NCI-H510A (cell line): ENCODE measurements around the gene GSE1.

Experiments used
- DNase-seq: peaks from one replicate; lab custom pipeline; 2025; lab: John Stamatoyannopoulos, UW

GSE1 gene

DNA sequence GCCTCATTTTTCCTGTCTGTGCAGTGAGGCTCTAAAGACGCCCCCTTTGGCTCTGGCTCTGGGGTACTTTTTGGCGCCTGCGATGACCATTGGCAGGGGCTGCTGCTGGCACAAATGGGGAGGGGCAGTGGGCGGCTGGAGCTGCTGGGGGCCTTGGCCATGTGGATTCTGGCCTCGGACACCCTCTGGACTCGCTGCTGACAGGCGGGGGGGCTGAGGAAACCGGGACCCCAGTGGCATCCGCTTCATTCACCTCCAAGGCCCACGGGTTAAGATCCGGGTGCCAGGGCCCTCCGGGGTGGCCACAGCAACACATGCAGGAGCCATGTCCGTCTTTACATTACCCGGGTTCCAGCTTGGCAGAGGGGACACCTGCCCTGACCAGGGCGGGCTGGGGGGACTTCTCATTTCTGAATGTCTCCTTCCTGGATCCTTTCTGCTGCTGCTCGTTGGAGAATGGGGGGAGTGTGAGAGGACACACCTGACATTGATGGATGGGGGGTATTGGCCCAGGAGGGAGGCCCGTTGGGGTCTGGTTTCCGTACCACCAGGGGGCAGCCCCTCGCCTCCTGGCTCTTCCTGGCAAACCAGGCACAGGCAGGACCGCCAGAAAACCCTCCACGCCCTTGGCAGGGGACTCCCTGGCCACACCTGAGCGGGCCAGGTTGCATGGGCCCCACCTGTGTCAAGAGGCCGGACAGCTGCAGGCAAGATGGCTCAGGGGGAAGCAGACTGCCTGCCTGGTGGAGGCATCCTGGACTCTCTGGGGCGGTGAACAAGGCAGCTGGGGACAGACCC is 21.8 kb downstream of the GSE1 start:
- no peak for DNase-seq

DNA sequence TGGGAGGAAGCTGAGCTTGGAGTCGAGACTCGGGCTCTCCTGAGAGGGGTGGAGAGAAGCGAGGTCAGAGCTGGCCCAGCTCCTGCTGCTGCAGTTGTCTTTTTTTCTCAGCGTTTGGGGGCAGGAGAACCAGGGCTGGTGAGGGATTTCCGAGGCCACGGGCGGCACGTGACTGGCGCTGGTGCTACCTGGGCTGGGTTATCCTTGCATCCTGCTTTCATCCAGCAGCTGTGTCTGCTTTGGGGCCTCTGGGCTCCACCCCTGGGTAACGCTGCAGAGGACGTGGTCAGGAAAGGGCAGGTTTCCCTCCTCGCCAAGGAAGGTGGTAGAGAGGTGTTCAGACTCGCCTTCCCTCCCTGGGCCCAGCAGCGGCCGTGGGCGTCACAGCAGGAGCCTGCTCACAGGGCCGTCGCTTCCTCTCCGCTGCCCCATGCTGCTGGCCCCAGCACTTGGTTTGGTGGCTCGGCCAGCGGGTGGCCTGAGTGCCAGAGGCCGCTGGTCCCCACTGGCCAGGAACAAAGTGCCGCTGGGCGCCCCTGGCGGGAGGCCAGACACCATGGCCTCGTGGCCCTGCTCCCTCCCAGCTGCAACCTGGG is 22.5 kb downstream of the GSE1 start:
- no peak for DNase-seq

DNA sequence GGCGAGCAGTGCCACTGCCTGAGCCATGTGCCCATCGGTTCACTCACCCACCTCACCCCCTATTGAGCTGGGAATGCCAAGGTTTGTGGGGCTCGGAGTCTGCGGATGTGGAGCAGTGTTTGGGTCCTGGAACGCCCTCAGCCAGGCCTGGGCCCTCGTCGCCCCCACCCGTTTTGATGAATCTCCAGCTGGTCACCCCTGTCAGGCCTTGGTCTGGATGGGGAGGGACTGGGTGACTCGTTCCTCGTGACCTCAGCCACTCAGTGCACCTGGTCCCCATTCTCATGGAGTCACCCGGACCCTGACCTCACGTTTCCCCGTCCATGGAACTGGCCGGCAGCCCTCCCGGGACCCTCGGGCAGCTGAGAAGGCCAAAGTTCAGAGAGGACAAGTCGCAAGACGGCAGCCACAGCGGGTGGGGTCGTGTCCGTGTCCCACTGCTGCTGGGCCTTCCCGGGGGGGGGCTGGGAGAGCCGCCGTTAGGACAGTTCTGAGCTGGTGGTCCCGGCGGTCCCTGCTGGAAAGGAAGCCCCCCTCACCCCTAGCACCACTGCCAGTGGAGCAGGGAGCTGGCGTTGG is 23.2 kb downstream of the GSE1 start:
- no peak for DNase-seq

DNA sequence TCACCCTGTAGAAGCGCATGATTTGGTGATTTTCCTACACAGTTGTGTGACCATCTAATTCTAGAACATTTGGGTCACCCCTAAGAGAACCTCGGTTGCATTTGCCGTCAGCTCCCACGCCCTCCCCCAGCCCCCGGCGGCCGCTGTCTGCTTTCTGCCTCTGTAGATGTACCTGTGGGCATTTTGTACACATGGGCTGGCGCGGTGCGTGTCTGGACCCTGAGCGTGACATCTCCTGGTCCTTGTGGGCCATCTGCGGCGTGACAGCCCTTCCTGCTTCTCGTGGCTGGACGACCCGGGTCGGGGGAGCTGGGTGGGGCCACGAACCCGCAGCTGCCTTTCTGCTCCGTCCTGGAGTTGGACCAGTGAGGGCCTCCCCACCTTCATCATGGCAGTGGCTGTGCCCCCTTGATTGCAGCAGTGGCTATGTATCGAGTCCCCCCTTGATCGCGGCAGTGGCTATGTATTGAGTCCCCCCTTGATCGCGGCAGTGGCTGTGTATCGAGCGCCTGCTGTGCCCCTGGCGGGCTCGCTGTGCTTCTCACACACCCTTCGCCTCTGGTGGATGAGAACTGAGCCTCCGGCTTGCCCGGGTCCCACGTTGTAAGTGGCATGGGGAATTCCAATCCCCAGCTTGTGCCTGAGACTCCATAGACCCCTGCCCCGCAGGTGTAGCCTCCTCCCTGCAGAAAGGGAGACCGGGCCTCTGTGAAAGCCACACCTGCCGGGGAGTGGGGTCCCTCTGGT is 24.1 kb downstream of the GSE1 start:
- DNase-seq: no peak

- DNase-seq: peak; percentile 67
Measured at GRCh38 chr16:85637808-85638647, 24.9 kb downstream of the GSE1 start.

- no peak for DNase-seq
Measured at GRCh38 chr16:85638695-85639409, 25.7 kb downstream of the GSE1 start.

- DNase-seq: peak; percentile 89
Measured at GRCh38 chr16:85639529-85640253, 26.6 kb downstream of the GSE1 start.

- DNase-seq: no peak
Measured at GRCh38 chr16:85640254-85640558, 27.1 kb downstream of the GSE1 start.

DNA sequence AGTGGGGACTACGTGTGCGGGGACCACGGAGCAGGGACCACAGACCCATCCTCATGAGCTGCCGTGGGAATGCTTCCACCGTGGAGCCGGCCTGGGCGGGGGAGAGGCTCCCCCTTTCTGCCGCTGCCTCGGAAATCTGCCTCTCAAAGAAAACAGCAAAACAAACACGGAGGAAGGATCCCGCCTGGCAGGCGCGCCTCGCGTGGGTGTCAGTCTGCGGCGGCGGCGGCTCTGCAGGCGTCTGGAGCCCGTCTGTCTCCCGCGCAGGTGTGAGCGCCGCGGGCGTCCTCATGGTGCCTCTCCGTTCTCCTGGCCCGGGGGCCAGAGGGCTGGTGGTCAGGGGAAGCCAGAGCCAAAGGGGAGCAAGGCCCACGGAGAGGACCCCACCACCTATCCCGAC is 27.5 kb downstream of the GSE1 start:
- no peak for DNase-seq

GRCh38 chr16:85641305-85641704 is 28.2 kb downstream of the GSE1 start:
- no peak for DNase-seq

- no peak for DNase-seq
Measured at GRCh38 chr16:85641776-85642176, 28.7 kb downstream of the GSE1 start.

- peak; percentile 51 for DNase-seq
Measured at GRCh38 chr16:85642762-85643358, 29.7 kb downstream of the GSE1 start.

DNA sequence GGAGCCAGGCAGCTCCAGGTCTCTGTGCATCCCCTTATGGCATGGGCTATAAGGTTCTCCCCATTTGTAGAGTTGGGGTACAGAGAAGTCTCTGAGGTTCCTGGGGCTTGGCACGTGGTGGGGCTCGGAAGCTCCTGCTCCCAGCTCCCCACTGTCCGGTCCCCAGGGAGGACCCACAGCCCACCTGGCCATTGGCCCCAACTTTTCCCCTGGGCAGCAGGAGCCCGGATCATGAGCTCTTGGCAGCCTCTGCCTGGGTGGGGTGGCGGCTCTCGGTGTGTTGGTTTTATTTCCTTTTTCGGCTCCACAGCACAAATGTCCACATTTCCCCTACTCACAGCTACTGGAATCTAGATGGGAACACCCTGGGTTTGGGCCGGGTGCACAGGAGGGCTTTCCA is 30.5 kb downstream of the GSE1 start:
- no peak for DNase-seq

DNA sequence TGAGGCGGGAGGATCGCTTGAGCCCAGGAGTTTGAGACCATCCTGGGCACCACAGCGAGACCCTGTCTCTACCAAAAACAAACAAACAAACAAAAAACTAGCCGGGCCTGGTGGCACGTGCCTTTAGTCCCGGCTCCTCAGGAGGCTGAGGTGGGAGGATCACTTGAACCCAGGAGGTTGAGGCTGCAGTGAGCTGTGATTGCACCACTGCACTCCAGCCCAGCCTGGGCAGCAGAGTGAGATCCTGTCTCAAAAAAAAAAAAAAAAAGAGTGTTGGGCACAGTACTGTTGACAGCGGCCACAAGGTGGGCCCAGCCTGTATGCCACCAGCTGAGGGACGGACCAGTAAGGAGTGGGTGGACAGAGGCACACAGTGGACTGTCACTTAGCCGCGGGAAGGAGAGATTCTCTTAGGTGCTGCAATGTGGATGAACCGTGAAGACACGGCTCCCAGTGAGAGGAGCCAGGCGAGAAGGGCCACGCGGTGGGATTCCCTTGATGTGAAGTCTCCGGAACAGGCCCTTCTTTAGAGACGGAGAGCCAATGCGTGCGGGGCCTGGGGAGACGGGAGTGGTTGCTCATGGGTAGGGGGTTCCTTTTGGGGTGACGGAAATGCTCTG is 31.1 kb downstream of the GSE1 start:
- DNase-seq: no peak

- DNase-seq: no peak
Measured at GRCh38 chr16:85645021-85645589, 32.0 kb downstream of the GSE1 start.

GRCh38 chr16:85646358-85646907 is 33.3 kb downstream of the GSE1 start:
- no peak for DNase-seq

- DNase-seq: no peak
Measured at GRCh38 chr16:85646976-85647375, 33.9 kb downstream of the GSE1 start.

DNA sequence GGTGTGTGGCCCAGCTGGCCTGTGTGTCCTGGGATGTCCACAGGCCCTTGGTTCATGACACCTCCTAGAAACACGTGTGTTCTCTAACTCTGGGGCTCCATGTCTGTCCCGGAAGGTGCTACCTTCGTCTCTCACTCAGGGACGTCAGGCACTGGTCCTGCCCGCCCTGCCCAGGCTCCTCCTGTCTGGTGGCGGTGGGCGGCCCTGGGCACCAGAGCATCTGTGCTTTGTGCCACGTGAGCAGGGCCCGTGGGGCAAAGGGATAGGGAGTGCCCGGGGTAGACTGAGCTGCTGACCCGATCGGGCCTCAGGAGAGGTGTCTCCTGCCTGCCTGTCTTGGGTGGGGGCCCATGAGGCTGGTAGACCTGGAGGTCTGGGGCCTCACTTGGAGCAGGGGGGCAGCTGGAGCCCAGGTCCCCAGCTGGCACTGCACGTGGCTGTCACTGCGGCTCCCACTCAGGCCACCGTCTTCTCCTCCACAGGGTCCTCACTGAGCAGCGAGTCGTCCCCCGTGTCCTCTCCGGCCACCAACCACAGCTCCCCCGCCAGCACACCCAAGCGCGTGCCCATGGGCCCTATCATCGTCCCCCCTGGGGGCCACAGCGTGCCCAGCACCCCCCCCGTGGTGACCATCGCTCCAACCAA is 35.1 kb downstream of the GSE1 start:
- no peak for DNase-seq

DNA sequence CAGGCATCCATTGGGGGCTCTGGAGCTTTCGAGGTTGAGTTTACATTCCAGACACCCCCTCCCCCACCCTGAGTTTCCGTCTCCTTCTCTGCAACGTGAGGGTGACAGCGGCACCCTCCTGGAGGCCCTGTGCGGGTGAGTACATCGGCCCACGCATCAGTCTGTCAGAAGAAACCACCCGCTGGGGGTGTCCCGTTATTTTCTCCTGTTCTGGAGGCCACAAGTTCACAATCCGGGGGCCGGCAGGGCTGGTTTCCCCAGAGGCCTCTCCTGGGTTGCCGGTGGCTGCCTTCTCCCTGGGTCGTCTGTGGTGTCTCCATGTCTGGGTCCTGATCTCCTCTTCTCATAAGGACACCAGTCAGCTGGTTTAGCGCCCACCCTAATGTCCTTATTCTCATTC is 35.7 kb downstream of the GSE1 start:
- DNase-seq: no peak
